H1 (cell line): ENCODE data around the gene MYO18A. TPM values are rescaled to one million over a fixed set of nuclear protein-coding genes. Genes with fewer than 3 reads are reported as not detected.

Experiments used
- CTCF ChIA-PET: fragments of 300-600 bp; sonication (Branson Sonifier 250); formaldehyde crosslinking; loops from one replicate; lab custom pipeline; 2021; ENCODE audit not compliant: partially characterized antibody; lab: Charles Lee
- POLR2A ChIA-PET: fragments of 300-600 bp; sonication (Branson Sonifier 250); formaldehyde crosslinking; loops from one replicate; lab custom pipeline; 2021; ENCODE audit warnings: inconsistent platforms; ENCODE audit not compliant: partially characterized antibody; lab: Charles Lee
- DNase-seq, 2 experiments: peaks; one replicate each; pipeline versions ENCODE4 v3.0.0 to v3.0.0-alpha.2; 2010 to 2022; ENCODE audit warnings: low spot score in 2 of 2, low read depth in 1 of 2, mixed read lengths in 1 of 2
- FAIRE-seq: peaks from 2 replicates; lab custom pipeline; 2011; peaks lifted over from hg19 to GRCh38; lab: Jason Lieb, UNC
- H2AFZ ChIP-seq: 2 replicates; pipeline ENCODE4 v1.8.1; 2012; ENCODE audit warnings: low read length, inconsistent platforms
- H2AK5ac ChIP-seq: 2 replicates; pipeline ENCODE4 v1.6.1; 2013; ENCODE audit warnings: low read depth, low read length
- H2BK120ac ChIP-seq: replicated peaks from 2 replicates; pipeline ENCODE3; 2013; ENCODE audit warnings: low read depth, low read length, inconsistent platforms
- H2BK12ac ChIP-seq: 2 replicates; pipeline ENCODE4 v1.6.1; 2013; ENCODE audit warnings: low read depth, low read length
- H2BK15ac ChIP-seq: 2 replicates; pipeline ENCODE4 v1.6.1; 2013; ENCODE audit warnings: low read length
- H2BK20ac ChIP-seq: 2 replicates; pipeline ENCODE4 v1.6.1; 2013; ENCODE audit warnings: low read length
- H2BK5ac ChIP-seq: 2 replicates; pipeline ENCODE4 v1.6.1; 2013; ENCODE audit warnings: low read depth, low read length
- H3K14ac ChIP-seq: 2 replicates; pipeline ENCODE4 v1.6.1; 2013; ENCODE audit warnings: inconsistent platforms; ENCODE audit not compliant: insufficient read length
- H3K18ac ChIP-seq: 2 replicates; pipeline ENCODE4 v1.6.1; 2013; ENCODE audit warnings: low read length; ENCODE audit errors: extremely low read depth
- H3K23ac ChIP-seq: 2 replicates; pipeline ENCODE4 v1.6.1; 2013; ENCODE audit warnings: inconsistent platforms; ENCODE audit not compliant: insufficient read length
- H3K23me2 ChIP-seq: 2 replicates; pipeline ENCODE4 v1.6.1; 2013; ENCODE audit warnings: low read depth, low read length
- H3K27ac ChIP-seq: 2 replicates; pipeline ENCODE4 v1.6.1; 2011; ENCODE audit warnings: low read depth, low read length, inconsistent platforms
- H3K27me3 ChIP-seq, 4 experiments: replicated peaks in 1 of 4; 1 replicate in 1 of 4; 2 replicates in 3 of 4; pipeline versions ENCODE4 v1.6.1 to v1.8.1; 2011 to 2013; ENCODE audit warnings: low read length in 3 of 4, mild to moderate bottlenecking in 3 of 4, inconsistent platforms in 2 of 4, mixed read lengths in 2 of 4, moderate library complexity in 1 of 4; ENCODE audit not compliant: control insufficient read depth in 3 of 4, insufficient read depth in 3 of 4; ENCODE audit errors: extremely low read depth in 1 of 4
- H3K36me3 ChIP-seq, 4 experiments: 2 replicates each; pipeline versions ENCODE4 v1.6.1 to v1.8.1; 2011 to 2013; ENCODE audit warnings: mild to moderate bottlenecking in 4 of 4, low read length in 3 of 4, moderate library complexity in 2 of 4, control low read depth in 1 of 4, inconsistent platforms in 1 of 4; ENCODE audit not compliant: insufficient read depth in 4 of 4, control insufficient read depth in 2 of 4
- H3K4ac ChIP-seq: replicated peaks from 2 replicates; pipeline ENCODE3; 2013; ENCODE audit warnings: low read length, low read depth, mixed read lengths, inconsistent platforms; ENCODE audit not compliant: insufficient read length
- H3K4me1 ChIP-seq, 4 experiments: replicated peaks in 1 of 4; 1 replicate in 1 of 4; 2 replicates in 3 of 4; pipeline versions ENCODE4 v1.6.1 to v1.8.1; 2011 to 2013; ENCODE audit warnings: low read length in 3 of 4, inconsistent platforms in 2 of 4, mixed read lengths in 1 of 4; ENCODE audit not compliant: insufficient read depth in 4 of 4, control insufficient read depth in 3 of 4
- H3K4me2 ChIP-seq, 2 experiments: 2 replicates each; pipeline versions ENCODE4 v1.6.1 to v1.8.1; 2011 to 2013; ENCODE audit warnings: low read depth in 2 of 2, low read length in 2 of 2, control low read depth in 1 of 2, inconsistent platforms in 1 of 2, mild to moderate bottlenecking in 1 of 2; ENCODE audit not compliant: insufficient read depth in 1 of 2
- H3K4me3 ChIP-seq, 4 experiments: fragments of 200-600, 300-600 bp in 1 of 4; sonication (generic), shearing (Covaris generic), sonication (Bioruptor Twin) in 1 of 4; 2 replicates each; pipeline versions ENCODE4 v1.5.1 to v1.8.1; 2011 to 2016; ENCODE audit warnings: low read length in 4 of 4, low read depth in 3 of 4, control low read depth in 2 of 4, inconsistent platforms in 2 of 4, mild to moderate bottlenecking in 2 of 4, mixed read lengths in 1 of 4, moderate library complexity in 1 of 4; ENCODE audit not compliant: insufficient read depth in 2 of 4; ENCODE audit errors: extremely low read depth in 1 of 4
- H3K56ac ChIP-seq: replicated peaks from 2 replicates; pipeline ENCODE3; 2013; ENCODE audit warnings: low read depth, mild to moderate bottlenecking, mixed read lengths, low read length, inconsistent platforms; ENCODE audit not compliant: insufficient read length
- H3K79me1 ChIP-seq: 2 replicates; pipeline ENCODE4 v1.6.1; 2013; ENCODE audit warnings: low read depth, low read length, control low read depth
- H3K79me2 ChIP-seq, 2 experiments: 2 replicates each; pipeline versions ENCODE4 v1.6.1 to v1.8.1; 2012 to 2013; ENCODE audit warnings: low read length in 2 of 2, mild to moderate bottlenecking in 2 of 2, inconsistent platforms in 1 of 2; ENCODE audit not compliant: insufficient read depth in 2 of 2, control insufficient read depth in 1 of 2
- H3K9ac ChIP-seq, 4 experiments: replicated peaks in 1 of 4; 1 replicate in 1 of 4; 2 replicates in 3 of 4; pipeline versions ENCODE4 v1.6.1 to v1.8.1; 2011 to 2013; ENCODE audit warnings: low read depth in 3 of 4, low read length in 3 of 4, control low read depth in 2 of 4, mild to moderate bottlenecking in 2 of 4, moderate library complexity in 2 of 4, inconsistent platforms in 1 of 4; ENCODE audit errors: extremely low read depth in 1 of 4
- H3K9me3 ChIP-seq, 2 experiments: 2 replicates each; pipeline versions ENCODE4 v1.6.1 to v1.8.1; 2012 to 2013; ENCODE audit warnings: mild to moderate bottlenecking in 2 of 2, moderate library complexity in 2 of 2, control low read depth in 1 of 2, inconsistent platforms in 1 of 2, low read depth in 1 of 2, low read length in 1 of 2, mixed read lengths in 1 of 2; ENCODE audit not compliant: insufficient read depth in 2 of 2
- H4K20me1 ChIP-seq, 2 experiments: replicated peaks in 1 of 2; 2 replicates each; pipeline versions ENCODE3 to v1.8.1; 2011 to 2013; ENCODE audit warnings: inconsistent platforms in 2 of 2, low read length in 2 of 2, mild to moderate bottlenecking in 1 of 2; ENCODE audit not compliant: insufficient read depth in 2 of 2, control insufficient read depth in 1 of 2
- H4K5ac ChIP-seq: 2 replicates; pipeline ENCODE4 v1.6.1; 2013; ENCODE audit warnings: low read length, low read depth, mixed read lengths, inconsistent platforms; ENCODE audit not compliant: insufficient read length
- H4K8ac ChIP-seq: 2 replicates; pipeline ENCODE4 v1.8.0; 2013; ENCODE audit warnings: mild to moderate bottlenecking, moderate library complexity, low read length, inconsistent platforms; ENCODE audit not compliant: insufficient read depth; ENCODE audit errors: extremely low read depth
- H4K91ac ChIP-seq: replicated peaks from 2 replicates; pipeline ENCODE3; 2013; ENCODE audit warnings: low read length, mixed read lengths, inconsistent platforms; ENCODE audit not compliant: insufficient read length
- WGBS, 2 experiments: shearing (Covaris generic) in 1 of 2; methylation state at CpG; one replicate each; pipeline versions ENCODE4 v1.1.6 to v1.1.7; 2013 to 2015; ENCODE audit warnings: low lambda C conversion rate in 2 of 2, mixed read lengths in 2 of 2, inconsistent platforms in 1 of 2, low coverage in 1 of 2, missing lambda C conversion rate in 1 of 2; ENCODE audit not compliant: insufficient replicate concordance in 2 of 2, insufficient coverage in 1 of 2, insufficient read length in 1 of 2; ENCODE audit errors: extremely low coverage in 1 of 2, missing lambda C conversion rate in 1 of 2; 5-methylcytosine and 5-hydroxymethylcytosine counted together
- polyA plus RNA-seq, 7 experiments: library from polyadenylated mRNA; depleted of rRNA in 3 of 7; stranded (reverse) in 5 of 7; unstranded in 2 of 7; fragments of >200 nt in 5 of 7; fragments of 200-250 nt in 2 of 7; gene quantifications; 1 replicate in 5 of 7; 2 replicates in 1 of 7; 4 replicates in 1 of 7; pipeline versions ENCODE4 v1.2.1 to v1.2.3, GENCODE V29; 2011 to 2013; ENCODE audit warnings: missing spikeins in 2 of 7, mixed read lengths in 2 of 7
- total RNA-seq: library from RNA; stranded (reverse); fragmentation: NEBNext Ultra II Directional; extraction: Animal tissue kit (Norgen Biotek cat#: 25700); gene quantifications from 2 replicates; pipeline ENCODE4 v1.2.1, GENCODE V29; 2021

MYO18A gene
- total and polyA plus RNA-seq, 2 of the 8 experiments (the other 6 are each of a cell fraction or from before 2014, with no cell fraction given) = 7.6 to 43.8 TPM

DNA sequence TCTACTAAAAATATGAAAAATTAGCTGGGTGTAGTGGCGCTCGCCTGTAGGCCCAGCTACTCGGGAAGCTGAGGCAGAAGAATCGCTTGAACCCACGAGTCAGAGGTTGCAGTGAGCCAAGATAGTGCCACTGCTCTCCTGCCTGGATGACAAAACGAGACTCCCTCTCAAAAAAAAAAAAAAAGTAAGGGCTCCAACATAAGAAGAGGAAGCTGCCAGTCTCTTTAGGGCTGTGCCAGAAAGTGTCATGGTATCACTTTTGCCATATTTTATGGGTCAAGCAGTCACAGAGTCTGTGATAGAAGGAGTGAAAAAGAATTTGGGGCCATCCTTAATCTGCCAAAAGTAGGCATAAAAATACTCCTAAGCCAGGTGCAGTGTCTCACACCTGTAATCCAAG is 138.6 kb downstream of the MYO18A start:
- Histone ChIP-seq H2BK120ac (peak overlapping the region; percentile 99), H3K79me2 (peaks cover 0 to 6% of the 10 kb centered on the region in 2 experiments; a peak in 1 of 4 replicates), H3K23ac (no peak overlapping the region), H4K91ac (peak overlapping the region; percentile 87), H3K27me3 (no peaks in the 10 kb centered on the region), H3K4me2 (no peak overlapping the region), H3K36me3 (peaks cover 0 to 15% (median 1%) of the 10 kb centered on the region in 4 experiments; a peak in 3 of 8 replicates), H2AK5ac (peak overlapping the region; percentile 98), H2AFZ (no peak overlapping the region), H2BK20ac (peak overlapping the region; percentile 100; the same call in 1 of the 2 replicates), H3K4ac (peak overlapping the region; percentile 28), H3K14ac (no peak overlapping the region), H3K4me1 (peaks cover 17 to 36% (median 27%) of the 10 kb centered on the region in 4 experiments), H2BK12ac (peak overlapping the region; percentile 95), H3K4me3 (no peak overlapping the region), H3K18ac (peak overlapping the region; percentile 89), H2BK5ac (peak overlapping the region; percentile 98; the same call in 1 of the 2 replicates), H4K8ac (no peak overlapping the region), H3K56ac (no peak overlapping the region), H3K9me3 (no peaks in the 10 kb centered on the region), H4K5ac (peak overlapping the region; percentile 3), H3K27ac (peak overlapping the region; percentile 27), H2BK15ac (no peak overlapping the region), H4K20me1 (no peaks in the 10 kb centered on the region), H3K23me2 (peaks cover 4% of the 10 kb centered on the region; the same call in 1 of the 2 replicates), H3K9ac (peak overlapping the region in 1 of 4 experiments; percentile 15; a peak in 1 of 7 replicates), H3K79me1 (0 out of 2 replicates have a peak, but pooled peaks cover 2% of the 10 kb centered on the region)
- 83% methylated on average over 6 of the region's 6 CpGs; no CpG with 5 or more reads in 1 of the 2 experiments for WGBS, 2 experiments
- FAIRE-seq (no peak), DNase-seq (no peak)
- ChIA-PET CTCF (interaction anchor here (0.6 to 4.8 kb wide), 10 partner anchors 20 to 76 kb away, joined by 3 to 23 read pairs (median 6); no protein-coding TSS in a partner anchor), POLR2A (interaction anchor here (0.9 to 3.6 kb wide), 8 partner anchors 7 to 73 kb away, joined by 3 to 43 read pairs (median 6); no protein-coding TSS in a partner anchor)
